Fibroblast of skin of scalp (primary cell): ENCODE data around the gene UMPS.
"Not testable (repeated sequence)": the region's sequence is repeated elsewhere in the genome, so short reads cannot be mapped to it uniquely, and the experiment has no call there.

Source experiments
- DNase-seq: peaks from one replicate; pipeline ENCODE4 v3.0.0-alpha.2; 2013

UMPS gene

DNA sequence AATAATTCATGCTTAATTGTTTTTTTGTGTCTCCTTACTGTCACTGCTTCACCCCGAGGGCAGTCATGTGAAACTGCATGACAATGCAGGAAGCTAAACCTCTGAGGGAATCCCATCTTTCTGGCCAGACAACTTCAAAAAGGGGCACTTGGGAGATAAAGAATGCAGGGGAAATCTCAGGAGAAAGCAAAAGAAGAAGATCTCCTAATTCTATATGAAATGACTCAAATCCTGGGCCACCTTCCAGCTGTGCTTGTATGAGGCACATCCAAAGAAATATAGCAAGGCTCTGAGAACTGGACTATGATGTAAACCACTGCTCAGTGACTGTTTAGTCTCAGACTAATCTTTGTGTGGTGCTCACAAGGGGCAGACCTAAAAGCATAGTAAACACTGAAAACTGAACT is 22.6 kb upstream of the UMPS start:
- peak; percentile 97 for DNase-seq

DNA sequence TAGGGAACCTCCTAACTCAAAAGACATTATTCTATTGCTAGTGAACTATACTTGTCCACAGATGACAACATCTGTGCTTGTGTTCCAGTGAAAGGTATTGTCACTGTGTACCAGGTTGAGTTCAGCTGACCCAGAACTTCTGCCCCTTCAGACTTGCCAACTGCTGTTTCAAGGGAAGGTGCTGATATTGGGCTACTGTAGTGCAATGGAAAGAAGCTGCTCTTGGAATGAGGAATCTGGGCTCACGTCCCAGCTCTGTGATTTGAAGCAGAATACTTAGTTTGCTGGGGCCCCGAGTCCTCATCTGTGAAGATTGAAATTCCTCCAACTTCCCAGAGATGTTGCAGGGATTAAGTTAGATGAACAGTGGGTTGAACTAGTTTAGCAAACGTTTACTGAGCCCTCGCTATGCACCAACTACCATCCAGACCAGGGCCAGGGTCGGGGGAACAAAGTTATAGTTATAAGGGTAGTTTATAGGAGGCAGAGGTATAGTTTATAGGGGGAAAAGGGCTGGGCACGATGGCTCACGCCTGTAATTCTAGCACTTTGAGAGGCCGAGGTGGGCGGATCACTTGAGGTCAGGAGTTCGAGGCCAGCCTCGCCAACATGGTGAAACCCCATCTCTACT is 15.9 kb upstream of the UMPS start:
- no peak for DNase-seq

DNA sequence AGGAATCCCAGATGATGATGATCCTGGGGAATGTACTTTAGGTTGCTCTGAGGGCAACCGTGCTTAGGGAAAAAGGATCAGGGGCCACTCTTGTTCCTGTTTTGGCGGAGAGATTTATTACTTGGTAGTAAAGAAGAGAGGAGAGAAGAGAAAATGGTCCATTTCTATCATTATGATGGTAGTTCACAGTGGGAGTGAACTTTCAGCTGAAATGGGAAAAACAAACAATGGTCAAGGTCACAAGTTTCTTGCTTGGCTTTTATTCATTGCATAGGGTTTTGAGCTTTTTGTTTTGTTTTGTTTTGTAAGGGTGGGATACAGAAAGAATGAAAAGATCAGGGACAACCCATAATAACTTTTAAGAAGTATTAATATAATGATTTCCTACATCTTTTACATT is 7.7 kb upstream of the UMPS start:
- DNase-seq, result no peak

GRCh38 chr3:124730941-124731297 is 667 bp downstream of the UMPS start:
- no peak for DNase-seq

- DNase-seq, result no peak
Observed at GRCh38 chr3:124731760-124732159, 1.5 kb downstream of the UMPS start.

GRCh38 chr3:124741027-124741426 is 10.8 kb downstream of the UMPS start:
- no peak for DNase-seq

DNA sequence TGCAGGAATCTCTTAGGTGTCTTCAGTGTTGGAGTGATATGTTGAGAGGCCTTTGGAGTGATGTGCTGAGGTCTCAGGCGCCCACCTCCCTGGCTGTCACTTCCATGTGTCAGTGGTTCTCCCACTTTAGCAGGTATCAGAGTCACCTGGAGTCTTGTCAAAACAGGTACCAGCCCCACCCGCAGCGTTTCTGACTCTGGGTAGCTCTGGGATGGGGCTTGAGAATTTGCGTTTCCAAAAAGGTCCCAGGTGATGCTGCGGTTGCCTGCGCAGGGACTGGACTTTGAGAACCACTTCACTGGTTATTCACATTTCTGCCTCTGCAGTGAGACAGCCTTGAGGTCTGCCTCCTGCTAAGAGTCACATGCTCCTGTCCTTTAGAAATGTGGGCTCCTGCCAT is 15.5 kb downstream of the UMPS start:
- DNase-seq, result no peak

DNA sequence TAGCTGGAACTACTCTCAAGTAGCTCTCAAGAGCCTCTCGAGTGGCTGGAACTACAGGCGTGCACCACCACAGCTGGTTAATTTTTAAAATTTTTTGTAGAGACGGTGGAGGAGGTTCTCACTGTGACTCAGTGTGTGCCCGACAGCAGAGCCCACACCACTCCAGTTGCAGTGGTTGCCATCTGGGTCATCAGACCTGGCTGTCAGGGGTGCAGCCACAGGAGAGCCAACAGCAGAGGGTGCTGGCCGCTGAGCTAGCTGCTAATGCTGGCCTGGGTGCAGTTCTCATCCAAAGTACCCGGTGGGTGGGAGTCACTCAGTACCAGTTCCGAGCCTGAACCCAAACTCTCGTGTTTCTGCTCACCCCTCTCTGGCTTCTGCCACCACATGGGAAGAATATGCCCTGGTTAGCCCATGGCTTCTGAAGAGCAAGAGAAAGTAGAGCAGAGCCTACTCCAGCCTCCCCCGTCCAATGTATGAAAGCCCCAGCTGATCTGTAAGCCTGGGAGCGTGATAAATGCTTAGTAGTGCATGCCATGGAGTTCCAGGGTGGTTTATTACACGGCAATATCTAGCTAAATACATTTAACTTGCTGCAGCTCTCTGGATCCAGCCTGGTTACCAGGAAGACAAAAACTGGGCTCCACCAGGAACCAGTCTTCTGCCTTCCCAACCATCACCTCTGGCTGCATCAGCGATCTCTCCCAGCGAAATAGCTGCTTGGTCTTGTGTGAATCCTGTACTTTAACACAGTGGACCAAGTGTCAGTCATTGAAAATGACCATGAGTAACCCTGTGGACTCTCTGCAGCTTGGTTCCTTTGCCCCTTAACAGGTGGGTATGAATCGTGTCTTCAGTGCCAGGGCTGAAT is 17.1 kb downstream of the UMPS start:
- no peak for DNase-seq

DNA sequence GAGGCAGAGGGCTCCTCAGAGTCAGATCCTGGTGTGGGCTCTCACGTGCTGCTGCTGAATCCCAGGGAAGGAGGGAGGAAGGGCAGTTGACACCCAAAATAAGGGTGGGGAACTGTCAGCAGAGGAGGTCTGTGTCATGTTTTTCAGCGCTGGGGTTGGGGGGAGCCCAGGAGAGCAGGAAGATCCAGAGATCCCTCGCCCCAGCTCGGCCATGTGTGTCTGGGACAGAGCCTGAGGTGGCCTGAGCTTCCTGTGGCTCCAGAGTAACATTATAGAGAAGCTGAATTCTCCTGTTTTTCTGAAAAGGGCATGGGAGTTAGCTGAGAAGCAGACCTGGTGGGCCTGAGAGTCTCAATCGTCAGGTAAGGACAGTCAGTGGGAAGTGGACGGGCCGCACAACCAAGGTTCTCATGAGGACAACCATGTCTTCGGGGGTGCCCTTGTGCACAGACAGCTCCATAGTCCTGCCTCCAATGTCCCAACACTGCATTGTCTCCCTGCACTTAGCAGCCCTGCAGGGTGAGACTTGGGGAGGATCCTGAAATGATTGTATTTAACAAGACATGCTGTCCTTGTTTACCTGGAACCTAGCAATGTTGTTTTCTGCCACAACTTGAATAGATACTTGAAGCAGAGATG is 18.4 kb downstream of the UMPS start:
- no peak for DNase-seq

- DNase-seq, result not testable (repeated sequence)
Observed at GRCh38 chr3:124749877-124750276, 19.6 kb downstream of the UMPS start.

- no peak for DNase-seq
Observed at GRCh38 chr3:124751501-124751900, 21.2 kb downstream of the UMPS start.

DNA sequence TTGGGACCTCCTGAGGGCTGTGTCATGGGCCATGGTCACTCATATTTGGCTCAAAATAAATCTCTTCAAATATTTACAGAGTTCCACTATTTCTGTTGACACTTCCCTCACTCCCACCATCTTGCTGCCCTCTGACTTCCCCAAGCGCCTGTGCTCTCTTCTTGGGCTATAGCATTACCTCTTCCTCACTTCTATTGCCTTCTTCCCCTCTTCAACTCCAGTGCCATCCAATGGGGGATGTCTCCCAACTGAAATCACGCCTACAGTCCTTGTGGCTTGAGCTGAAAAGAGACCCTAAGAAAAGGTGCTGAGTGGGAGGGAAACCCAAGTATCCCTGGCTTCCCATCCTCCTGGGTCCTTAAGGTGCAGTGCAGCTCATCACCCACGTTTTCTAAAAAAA is 21.8 kb downstream of the UMPS start:
- DNase-seq, result no peak

- not testable (repeated sequence) for DNase-seq
Observed at GRCh38 chr3:124757926-124758325, 27.7 kb downstream of the UMPS start.

- DNase-seq, result no peak
Observed at GRCh38 chr3:124758851-124759635, 28.8 kb downstream of the UMPS start.

DNA sequence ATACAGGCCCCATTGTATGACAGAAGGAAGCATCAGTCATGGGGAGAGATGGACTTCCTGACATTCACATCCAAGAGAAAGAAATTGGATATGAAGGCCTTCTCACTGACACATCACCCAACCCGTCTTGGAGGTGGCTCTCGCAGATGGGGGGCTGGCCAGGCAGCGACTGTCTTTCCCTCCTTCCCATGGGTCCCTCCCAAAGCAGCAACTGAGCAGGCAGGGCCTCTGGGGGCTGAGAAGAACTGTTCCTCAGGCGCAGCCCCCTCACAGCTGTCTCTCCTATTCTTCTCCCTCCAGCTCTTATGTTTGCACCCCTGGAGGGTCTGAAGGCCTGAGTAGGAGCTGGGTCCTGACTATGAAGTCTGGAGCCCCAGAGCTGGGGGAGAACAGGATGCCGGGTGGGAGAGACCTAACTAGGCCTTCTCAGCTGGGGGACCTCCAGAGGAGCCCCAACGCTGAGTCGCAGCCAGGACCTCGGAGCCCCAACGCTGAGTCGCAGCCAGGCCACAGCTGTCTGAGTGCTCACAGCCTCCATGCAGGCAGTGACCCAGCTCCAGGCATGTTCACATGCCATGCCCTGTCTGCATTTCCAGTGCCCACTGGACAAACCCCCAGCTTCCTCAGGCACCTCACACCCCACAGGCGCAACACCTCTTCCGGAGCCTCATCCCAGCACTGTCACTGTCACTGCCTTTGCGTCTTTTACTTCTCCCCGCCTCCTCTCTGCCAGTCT is 29.6 kb downstream of the UMPS start:
- DNase-seq, result no peak

DNA sequence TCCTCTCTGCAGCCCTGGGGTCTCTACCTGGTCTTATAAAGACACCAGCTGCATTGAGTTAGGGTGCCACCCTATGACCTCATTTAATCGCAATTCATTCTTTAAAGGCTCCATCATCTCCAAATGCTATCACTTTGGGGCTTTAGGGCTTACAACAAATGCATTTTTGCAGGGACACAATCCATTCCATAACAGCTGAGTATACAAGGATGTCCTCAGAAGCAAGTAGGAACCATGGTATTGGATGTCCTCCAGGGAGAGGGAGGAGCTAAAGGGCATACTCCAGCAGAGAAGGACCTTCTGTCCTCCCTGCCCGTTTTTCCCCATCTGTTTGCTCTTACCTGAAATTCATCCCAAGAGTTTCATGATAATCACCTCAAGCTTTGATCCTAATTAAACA is 30.3 kb downstream of the UMPS start:
- DNase-seq, result peak; percentile 86

- DNase-seq, result peak; percentile 83
Observed at GRCh38 chr3:124761250-124761796, 31.1 kb downstream of the UMPS start.

DNA sequence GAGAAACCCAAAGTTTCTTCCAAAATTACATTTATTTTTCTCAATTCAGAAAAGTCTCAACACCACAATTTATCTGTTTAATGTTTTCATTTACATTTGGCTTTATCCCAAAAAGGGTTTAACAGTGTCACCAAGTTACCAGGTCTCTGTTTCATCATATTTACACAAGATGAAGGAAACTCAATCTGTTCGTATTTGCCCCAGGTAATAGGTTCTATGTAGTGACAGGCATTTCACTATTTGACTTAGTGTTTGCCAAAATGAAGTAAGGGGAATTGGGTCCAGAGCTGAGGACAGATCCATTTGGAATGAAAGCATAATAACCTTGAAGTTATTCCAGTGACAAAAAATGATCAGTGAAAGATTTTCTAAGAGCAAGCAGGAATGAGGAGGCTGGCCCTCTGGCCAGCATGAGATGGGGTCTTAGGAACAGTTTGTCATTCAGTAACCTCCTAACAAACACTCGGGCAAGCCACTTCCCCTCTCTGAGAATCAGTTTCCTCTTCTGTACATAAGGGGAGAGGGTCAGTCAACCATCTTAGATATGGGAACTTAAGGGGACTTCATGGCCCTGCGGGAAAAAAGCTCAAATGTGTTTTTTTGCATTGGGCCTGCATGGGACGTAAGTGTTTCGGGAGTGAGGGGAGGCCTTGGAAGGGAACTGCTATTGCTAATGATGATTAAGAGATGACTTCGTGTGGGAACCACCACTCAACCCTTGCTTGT is 31.8 kb downstream of the UMPS start:
- no peak for DNase-seq

DNA sequence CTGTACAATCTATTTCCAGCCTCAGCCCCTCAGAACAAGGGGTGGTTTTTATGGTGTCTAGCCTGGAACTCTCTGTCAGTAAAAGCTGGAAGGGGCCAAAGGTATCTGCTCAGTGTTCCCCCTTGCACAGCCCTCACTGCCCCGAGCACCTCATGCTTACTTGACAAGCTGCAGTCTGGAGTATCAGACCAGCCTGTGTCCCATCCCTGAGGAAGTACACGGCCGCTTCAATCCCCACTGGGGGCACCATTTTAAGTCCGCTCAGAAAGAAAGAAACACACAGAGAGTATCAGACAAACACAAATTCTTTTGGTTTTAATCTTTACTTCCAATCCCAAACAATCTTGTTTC is 32.4 kb downstream of the UMPS start:
- no peak for DNase-seq

DNA sequence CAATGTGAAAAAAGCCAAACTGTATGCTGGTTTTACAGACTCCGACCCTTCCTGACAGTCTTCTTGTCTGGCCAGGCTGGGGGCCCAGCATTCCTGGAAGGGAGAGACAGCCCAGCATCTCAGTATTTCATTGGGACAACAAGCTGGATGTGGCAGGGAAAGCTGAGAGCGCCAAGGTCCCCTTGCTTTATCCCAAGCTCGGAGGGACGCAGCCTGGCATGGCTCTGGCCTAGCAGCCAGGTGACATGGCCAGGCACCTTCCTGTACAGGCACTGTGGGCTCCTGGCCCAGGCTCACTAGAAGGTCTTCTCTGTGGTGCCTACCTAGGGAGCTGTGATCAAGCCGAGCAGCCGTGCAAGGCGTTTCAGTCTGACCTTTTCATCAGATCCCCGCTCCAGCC is 33.0 kb downstream of the UMPS start:
- no peak for DNase-seq

DNA sequence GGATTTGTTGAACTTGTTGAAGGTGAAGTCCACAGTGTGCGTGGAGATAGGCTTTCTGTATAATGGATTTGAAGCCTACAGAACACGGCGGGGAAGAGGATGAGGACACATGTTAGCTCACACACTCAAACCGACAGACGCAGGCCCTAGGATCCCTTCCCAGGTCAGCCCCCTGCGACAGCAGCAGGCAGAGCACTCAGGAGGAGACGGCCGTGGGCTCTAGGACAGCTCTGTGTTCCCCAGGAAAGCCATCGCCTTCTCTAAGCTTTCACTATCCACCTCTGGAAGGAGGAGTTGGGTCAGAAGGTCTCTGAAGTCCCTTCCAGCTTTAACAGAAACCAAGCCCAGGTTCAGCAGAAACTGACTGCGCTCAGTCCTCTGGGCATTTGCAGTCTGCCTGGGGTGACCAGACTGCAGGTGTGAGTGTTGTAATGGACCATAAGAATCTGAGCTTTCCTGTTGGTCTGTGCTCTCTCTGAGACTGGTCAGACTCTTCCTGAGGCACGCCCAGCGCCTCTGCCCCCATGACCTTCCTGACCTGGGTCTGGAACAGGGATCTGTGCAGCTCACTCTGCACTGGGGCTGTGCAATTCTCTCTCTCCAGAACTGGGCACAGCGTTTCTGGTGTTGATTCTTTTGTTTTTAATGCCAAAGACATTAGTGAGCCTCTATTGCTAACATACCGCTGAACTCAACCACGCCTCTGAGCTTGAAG is 33.5 kb downstream of the UMPS start:
- no peak for DNase-seq
